WTC11 (cell line): Measurements from ENCODE around the gene TMEM245. TPM values are rescaled to one million over a fixed set of nuclear protein-coding genes. Genes with fewer than 3 reads are reported as not detected.

Experiments used
- ATAC-seq: fragments of 200-7000 bp; cut with Tn5 transposase; 2 replicates; pipeline ENCODE4 v1.10.0; 2021; ENCODE audit warnings: mild to moderate bottlenecking, moderate library complexity
- CTCF ChIA-PET: fragments of 300-600 bp; sonication (Branson Sonifier 250); formaldehyde crosslinking; loops from one replicate; lab custom pipeline; 2021; ENCODE audit warnings: antibody characterized with exemption; lab: Charles Lee
- POLR2A ChIA-PET: fragments of 350-600 bp; sonication (Branson Sonifier 250); formaldehyde crosslinking; loops from one replicate; lab custom pipeline; 2021; ENCODE audit warnings: antibody characterized with exemption; lab: Charles Lee
- DNase-seq: peaks from one replicate; pipeline ENCODE4 v3.0.0; 2021; ENCODE audit warnings: low spot score
- H3K27ac Mint-ChIP-seq: 2 replicates; pipeline ENCODE4 v1.8.0; 2021; ENCODE audit warnings: mixed read lengths
- H3K27me3 Mint-ChIP-seq: 2 replicates; pipeline ENCODE4 v1.8.0; 2021; ENCODE audit warnings: low read depth, mild to moderate bottlenecking, moderate library complexity, mixed read lengths
- H3K36me3 Mint-ChIP-seq: 2 replicates; pipeline ENCODE4 v1.8.0; 2021; ENCODE audit warnings: mixed read lengths
- H3K4me1 Mint-ChIP-seq: 2 replicates; pipeline ENCODE4 v1.8.0; 2022; ENCODE audit warnings: mixed read lengths
- H3K4me3 Mint-ChIP-seq: 2 replicates; pipeline ENCODE4 v1.8.0; 2021; ENCODE audit warnings: mild to moderate bottlenecking, moderate library complexity, mixed read lengths
- H3K9me3 Mint-ChIP-seq: 2 replicates; pipeline ENCODE4 v1.8.0; 2021; ENCODE audit warnings: mixed read lengths
- GRHL2 ChIP-seq: fragments of 250-450 bp; sonication (Bioruptor Pico); IDR thresholded peaks from 2 replicates; pipeline ENCODE4 v1.8.0; 2022; ENCODE audit warnings: mild to moderate bottlenecking, moderate library complexity; ENCODE audit not compliant: insufficient replicate concordance, severe bottlenecking
- JAZF1 ChIP-seq: fragments of 250-450 bp; sonication (Bioruptor Pico); IDR thresholded peaks from 2 replicates; pipeline ENCODE4 v1.9.0; 2021; ENCODE audit warnings: moderate library complexity, mild to moderate bottlenecking, inconsistent platforms
- RELA ChIP-seq: sonication (generic); formaldehyde crosslinking; IDR thresholded peaks from 2 replicates; pipeline ENCODE4 v1.8.1; 2022; ENCODE audit warnings: missing genetic modification reagents, mild to moderate bottlenecking, borderline replicate concordance
- TP53 ChIP-seq: sonication (generic); formaldehyde crosslinking; IDR thresholded peaks from 2 replicates; pipeline ENCODE4 v1.8.1; 2023; ENCODE audit warnings: mild to moderate bottlenecking, missing genetic modification reagents
- ZNF121 ChIP-seq: sonication (generic); formaldehyde crosslinking; IDR thresholded peaks from 2 replicates; pipeline ENCODE4 v1.8.0; 2023; ENCODE audit warnings: missing genetic modification reagents
- total RNA-seq: library from RNA; stranded (reverse); gene quantifications from 3 replicates; pipeline ENCODE4 v1.2.3, GENCODE V29; 2021
- TF ChIP-seq, protein P1 (sequence below): sonication (generic); formaldehyde crosslinking; IDR thresholded peaks from 2 replicates; pipeline ENCODE4 v1.8.1; 2022; ENCODE audit warnings: low read depth, missing genetic modification reagents, borderline replicate concordance
- TF ChIP-seq, protein P2 (sequence below): sonication (generic); formaldehyde crosslinking; IDR thresholded peaks from 2 replicates; pipeline ENCODE4 v1.8.1; 2022; ENCODE audit warnings: missing genetic modification reagents, borderline replicate concordance
- TF ChIP-seq, protein P3 (sequence below): sonication (generic); formaldehyde crosslinking; IDR thresholded peaks from 2 replicates; pipeline ENCODE4 v1.8.1; 2023; ENCODE audit warnings: mild to moderate bottlenecking, missing genetic modification reagents, moderate library complexity
- TF ChIP-seq, protein P4 (sequence below): fragments of 250-450 bp; sonication (Bioruptor Pico); conservative IDR thresholded peaks from 2 replicates; pipeline ENCODE4 v1.9.0; 2021; ENCODE audit warnings: mild to moderate bottlenecking
- TF ChIP-seq, protein P5 (sequence below): fragments of 200-600 bp; IDR thresholded peaks from 2 replicates; pipeline ENCODE4 v1.8.0; 2022; ENCODE audit warnings: antibody characterized with exemption
- TF ChIP-seq, protein P6 (sequence below): sonication (generic); formaldehyde crosslinking; IDR thresholded peaks from 2 replicates; pipeline ENCODE4 v1.8.0; 2022; ENCODE audit warnings: mild to moderate bottlenecking, missing genetic modification reagents
- TF ChIP-seq, protein P7 (sequence below): sonication (generic); formaldehyde crosslinking; IDR thresholded peaks from 2 replicates; pipeline ENCODE4 v1.8.1; 2022; ENCODE audit warnings: mild to moderate bottlenecking, moderate library complexity, missing genetic modification reagents

TMEM245 gene
- total RNA-seq, 1 experiment from 2014 or later = 40.8 TPM

DNA sequence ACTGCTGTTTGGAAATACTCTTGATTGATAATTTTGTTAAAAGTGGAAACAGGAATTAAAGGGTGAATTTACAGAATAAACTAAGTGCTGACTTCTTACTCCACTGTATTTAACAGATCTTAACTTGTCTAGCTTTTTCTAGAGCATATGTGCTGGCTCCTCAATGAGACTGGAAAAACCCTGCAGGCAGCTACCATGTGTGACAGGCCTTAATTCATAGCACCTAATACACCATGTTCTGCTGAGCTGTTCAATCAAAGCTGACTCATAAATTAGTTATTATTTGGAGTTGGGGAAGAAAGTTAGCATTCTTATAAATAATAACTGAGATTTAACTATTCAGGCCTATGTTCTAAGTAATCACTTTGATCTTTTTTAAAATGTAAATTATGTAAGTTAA is 135.9 kb downstream of the TMEM245 start (continued):
- TF ChIP-seq, protein P1, sequence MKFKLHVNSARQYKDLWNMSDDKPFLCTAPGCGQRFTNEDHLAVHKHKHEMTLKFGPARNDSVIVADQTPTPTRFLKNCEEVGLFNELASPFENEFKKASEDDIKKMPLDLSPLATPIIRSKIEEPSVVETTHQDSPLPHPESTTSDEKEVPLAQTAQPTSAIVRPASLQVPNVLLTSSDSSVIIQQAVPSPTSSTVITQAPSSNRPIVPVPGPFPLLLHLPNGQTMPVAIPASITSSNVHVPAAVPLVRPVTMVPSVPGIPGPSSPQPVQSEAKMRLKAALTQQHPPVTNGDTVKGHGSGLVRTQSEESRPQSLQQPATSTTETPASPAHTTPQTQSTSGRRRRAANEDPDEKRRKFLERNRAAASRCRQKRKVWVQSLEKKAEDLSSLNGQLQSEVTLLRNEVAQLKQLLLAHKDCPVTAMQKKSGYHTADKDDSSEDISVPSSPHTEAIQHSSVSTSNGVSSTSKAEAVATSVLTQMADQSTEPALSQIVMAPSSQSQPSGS (CRISPR knock-in tag) = no peak

DNA sequence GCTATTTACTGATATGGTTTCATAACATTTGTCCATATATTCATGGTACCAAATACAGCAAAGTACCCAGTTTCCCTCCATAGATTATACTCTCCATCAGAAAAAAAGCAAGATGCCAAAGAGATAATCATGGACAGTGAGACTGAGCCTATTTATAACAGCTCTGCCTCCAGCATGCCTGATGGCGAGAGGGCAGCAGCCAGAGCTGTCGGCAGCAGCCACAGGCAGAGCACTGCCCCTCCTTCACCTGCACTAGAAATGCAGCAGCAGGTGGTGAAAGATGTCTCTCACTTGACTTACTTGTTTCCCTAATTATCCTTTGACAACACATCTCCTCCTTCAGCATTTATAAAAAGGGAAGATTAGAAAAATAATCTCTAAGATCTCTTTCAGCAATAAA is 138.9 kb downstream of the TMEM245 start:
- H3K9me3 Mint-ChIP-seq = no peaks in the 10 kb centered on the region

More for the DNA sequence above, 138.9 kb downstream of the TMEM245 start:
- Mint-ChIP-seq H3K4me1 (no peaks in the 10 kb centered on the region), H3K27ac (no peak overlapping the region), H3K4me3 (no peak overlapping the region), H3K27me3 (no peaks in the 10 kb centered on the region), H3K36me3 (peaks cover 7% of the 10 kb centered on the region)
- TF ChIP-seq GRHL2 = no peak
- TF ChIP-seq TP53 (CRISPR knock-in tag) = no peak
- TF ChIP-seq JAZF1 = no peak
- TF ChIP-seq, protein P2, sequence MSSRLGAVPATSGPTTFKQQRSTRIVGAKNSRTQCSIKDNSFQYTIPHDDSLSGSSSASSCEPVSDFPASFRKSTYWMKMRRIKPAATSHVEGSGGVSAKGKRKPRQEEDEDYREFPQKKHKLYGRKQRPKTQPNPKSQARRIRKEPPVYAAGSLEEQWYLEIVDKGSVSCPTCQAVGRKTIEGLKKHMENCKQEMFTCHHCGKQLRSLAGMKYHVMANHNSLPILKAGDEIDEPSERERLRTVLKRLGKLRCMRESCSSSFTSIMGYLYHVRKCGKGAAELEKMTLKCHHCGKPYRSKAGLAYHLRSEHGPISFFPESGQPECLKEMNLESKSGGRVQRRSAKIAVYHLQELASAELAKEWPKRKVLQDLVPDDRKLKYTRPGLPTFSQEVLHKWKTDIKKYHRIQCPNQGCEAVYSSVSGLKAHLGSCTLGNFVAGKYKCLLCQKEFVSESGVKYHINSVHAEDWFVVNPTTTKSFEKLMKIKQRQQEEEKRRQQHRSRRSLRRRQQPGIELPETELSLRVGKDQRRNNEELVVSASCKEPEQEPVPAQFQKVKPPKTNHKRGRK = no peak
- TF ChIP-seq, protein P3, sequence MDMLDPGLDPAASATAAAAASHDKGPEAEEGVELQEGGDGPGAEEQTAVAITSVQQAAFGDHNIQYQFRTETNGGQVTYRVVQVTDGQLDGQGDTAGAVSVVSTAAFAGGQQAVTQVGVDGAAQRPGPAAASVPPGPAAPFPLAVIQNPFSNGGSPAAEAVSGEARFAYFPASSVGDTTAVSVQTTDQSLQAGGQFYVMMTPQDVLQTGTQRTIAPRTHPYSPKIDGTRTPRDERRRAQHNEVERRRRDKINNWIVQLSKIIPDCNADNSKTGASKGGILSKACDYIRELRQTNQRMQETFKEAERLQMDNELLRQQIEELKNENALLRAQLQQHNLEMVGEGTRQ (CRISPR knock-in tag) = no peak
- TF ChIP-seq, protein P4, sequence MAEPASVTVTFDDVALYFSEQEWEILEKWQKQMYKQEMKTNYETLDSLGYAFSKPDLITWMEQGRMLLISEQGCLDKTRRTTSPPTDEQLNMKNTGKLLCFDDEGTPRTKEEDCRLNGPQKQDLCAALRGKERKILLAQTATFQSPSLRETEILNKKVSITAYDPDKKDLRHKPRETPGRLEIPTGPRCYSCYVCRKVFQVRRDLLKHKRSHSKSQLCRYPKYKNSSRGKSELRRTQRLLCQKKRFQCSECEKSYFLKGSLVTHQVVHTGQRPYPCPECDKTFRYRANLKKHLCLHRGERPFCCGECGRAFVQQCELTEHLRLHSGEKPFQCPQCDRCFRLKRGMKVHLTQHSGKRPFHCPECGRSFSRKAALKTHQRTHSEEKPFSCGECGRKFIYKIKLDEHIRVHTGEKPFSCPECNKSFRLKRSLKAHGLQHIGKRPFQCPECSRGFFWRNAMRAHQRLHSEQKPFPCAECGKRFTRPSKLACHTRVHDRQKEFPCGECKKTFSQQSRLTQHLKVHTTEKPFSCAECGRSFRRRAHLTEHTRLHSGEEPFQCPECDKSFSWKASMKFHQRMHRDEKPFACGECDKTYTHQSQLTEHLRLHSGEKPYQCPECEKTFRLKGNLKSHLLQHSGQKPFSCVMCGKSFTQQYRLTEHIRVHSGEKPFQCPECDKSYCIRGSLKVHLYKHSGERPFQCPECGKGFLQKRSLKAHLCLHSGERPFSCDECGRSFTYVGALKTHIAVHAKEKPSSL (CRISPR knock-in tag) = no peak
- TF ChIP-seq ZNF121 (CRISPR knock-in tag) = no peak
- TF ChIP-seq, protein P5, sequence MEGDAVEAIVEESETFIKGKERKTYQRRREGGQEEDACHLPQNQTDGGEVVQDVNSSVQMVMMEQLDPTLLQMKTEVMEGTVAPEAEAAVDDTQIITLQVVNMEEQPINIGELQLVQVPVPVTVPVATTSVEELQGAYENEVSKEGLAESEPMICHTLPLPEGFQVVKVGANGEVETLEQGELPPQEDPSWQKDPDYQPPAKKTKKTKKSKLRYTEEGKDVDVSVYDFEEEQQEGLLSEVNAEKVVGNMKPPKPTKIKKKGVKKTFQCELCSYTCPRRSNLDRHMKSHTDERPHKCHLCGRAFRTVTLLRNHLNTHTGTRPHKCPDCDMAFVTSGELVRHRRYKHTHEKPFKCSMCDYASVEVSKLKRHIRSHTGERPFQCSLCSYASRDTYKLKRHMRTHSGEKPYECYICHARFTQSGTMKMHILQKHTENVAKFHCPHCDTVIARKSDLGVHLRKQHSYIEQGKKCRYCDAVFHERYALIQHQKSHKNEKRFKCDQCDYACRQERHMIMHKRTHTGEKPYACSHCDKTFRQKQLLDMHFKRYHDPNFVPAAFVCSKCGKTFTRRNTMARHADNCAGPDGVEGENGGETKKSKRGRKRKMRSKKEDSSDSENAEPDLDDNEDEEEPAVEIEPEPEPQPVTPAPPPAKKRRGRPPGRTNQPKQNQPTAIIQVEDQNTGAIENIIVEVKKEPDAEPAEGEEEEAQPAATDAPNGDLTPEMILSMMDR = no peak
- TF ChIP-seq RELA (CRISPR knock-in tag) = no peak
- TF ChIP-seq, protein P6, sequence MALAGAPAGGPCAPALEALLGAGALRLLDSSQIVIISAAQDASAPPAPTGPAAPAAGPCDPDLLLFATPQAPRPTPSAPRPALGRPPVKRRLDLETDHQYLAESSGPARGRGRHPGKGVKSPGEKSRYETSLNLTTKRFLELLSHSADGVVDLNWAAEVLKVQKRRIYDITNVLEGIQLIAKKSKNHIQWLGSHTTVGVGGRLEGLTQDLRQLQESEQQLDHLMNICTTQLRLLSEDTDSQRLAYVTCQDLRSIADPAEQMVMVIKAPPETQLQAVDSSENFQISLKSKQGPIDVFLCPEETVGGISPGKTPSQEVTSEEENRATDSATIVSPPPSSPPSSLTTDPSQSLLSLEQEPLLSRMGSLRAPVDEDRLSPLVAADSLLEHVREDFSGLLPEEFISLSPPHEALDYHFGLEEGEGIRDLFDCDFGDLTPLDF = no peak
- TF ChIP-seq, protein P7, sequence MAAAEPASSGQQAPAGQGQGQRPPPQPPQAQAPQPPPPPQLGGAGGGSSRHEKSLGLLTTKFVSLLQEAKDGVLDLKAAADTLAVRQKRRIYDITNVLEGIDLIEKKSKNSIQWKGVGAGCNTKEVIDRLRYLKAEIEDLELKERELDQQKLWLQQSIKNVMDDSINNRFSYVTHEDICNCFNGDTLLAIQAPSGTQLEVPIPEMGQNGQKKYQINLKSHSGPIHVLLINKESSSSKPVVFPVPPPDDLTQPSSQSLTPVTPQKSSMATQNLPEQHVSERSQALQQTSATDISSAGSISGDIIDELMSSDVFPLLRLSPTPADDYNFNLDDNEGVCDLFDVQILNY (CRISPR knock-in tag) = no peak
- CTCF ChIA-PET = interaction anchor here (0.7 kb wide), 1 partner anchor 26 kb away, joined by 4 read pairs; no protein-coding TSS in a partner anchor
- no peak for ATAC-seq
- no peak for DNase-seq
- POLR2A ChIA-PET = interaction anchor here (0.7 kb wide), 1 partner anchor 22 kb away, joined by 3 read pairs; no protein-coding TSS in a partner anchor
